Esophagus muscularis mucosa (tissue), 3 donors: ENCODE results near the gene RNF144A.

Experiments used
- CTCF ChIP-seq, 3 experiments: fragments of 200-600 bp in 2 of 3; fragments of 450-650 bp in 1 of 3; sonication (generic) in 2 of 3; IDR thresholded peaks; one replicate each; pipeline ENCODE4 v1.5.1; 2017 to 2019; ENCODE audit warnings: antibody characterized with exemption in 3 of 3, mild to moderate bottlenecking in 2 of 3, moderate library complexity in 1 of 3
- POLR2A ChIP-seq: fragments of 450-650 bp; IDR thresholded peaks from one replicate; pipeline ENCODE4 v1.6.1; 2017; ENCODE audit warnings: antibody characterized with exemption, moderate library complexity, mild to moderate bottlenecking, low read depth
- POLR2AphosphoS5 ChIP-seq, 2 donors: sonication (generic); formaldehyde crosslinking; IDR thresholded peaks; one replicate each; pipeline ENCODE4 v1.6.1; 2017; ENCODE audit warnings: antibody characterized with exemption in 2 of 2

GRCh38 chr2:6951046-6951445, 33.8 kb downstream of the RNF144A start:
- no peak for TF ChIP-seq CTCF (IDR thresholded peaks at IDR 0.05)
- TF ChIP-seq POLR2A: no peak
- TF ChIP-seq POLR2AphosphoS5 (IDR thresholded peaks at IDR 0.05): no peak
